Common myeloid progenitor, CD34-positive (primary cell): ENCODE results near the gene RNF11.

Source experiments
- CTCF ChIA-PET: fragments of 350-600 bp; sonication (Branson Sonifier 250); formaldehyde crosslinking; loops from one replicate; lab custom pipeline; 2021; ENCODE audit warnings: antibody characterized with exemption; lab: Charles Lee
- POLR2A ChIA-PET: fragments of 350-600 bp; sonication (Branson Sonifier 250); formaldehyde crosslinking; loops from one replicate; lab custom pipeline; 2021; ENCODE audit warnings: antibody characterized with exemption; lab: Charles Lee
- DNase-seq, 3 donors: peaks; one replicate each; pipeline versions ENCODE4 v3.0.0 to v3.0.0-alpha.2; 2013
- H3K27ac ChIP-seq, 2 experiments: 1 replicate in 1 of 2; 2 replicates in 1 of 2; pipeline ENCODE4 v1.7.0; 2013; ENCODE audit warnings: inconsistent platforms in 2 of 2, low read length in 2 of 2, mild to moderate bottlenecking in 2 of 2, low read depth in 1 of 2, moderate library complexity in 1 of 2; ENCODE audit not compliant: severe bottlenecking in 2 of 2, insufficient read depth in 1 of 2, poor library complexity in 1 of 2
- H3K27me3 ChIP-seq, 5 experiments: replicated peaks in 2 of 5; 1 replicate in 3 of 5; 2 replicates in 2 of 5; pipeline versions ENCODE4 v1.6.1 to v1.7.0; 2013; ENCODE audit warnings: low read length in 4 of 5, mild to moderate bottlenecking in 2 of 5, moderate library complexity in 2 of 5, inconsistent platforms in 1 of 5; ENCODE audit not compliant: insufficient read depth in 5 of 5, control insufficient read depth in 4 of 5
- H3K36me3 ChIP-seq, 4 experiments: 1 replicate in 2 of 4; 2 replicates in 2 of 4; pipeline versions ENCODE4 v1.6.1 to v1.7.0; 2013; ENCODE audit warnings: low read length in 3 of 4, control low read depth in 1 of 4, mild to moderate bottlenecking in 1 of 4; ENCODE audit not compliant: control insufficient read depth in 4 of 4, insufficient read depth in 4 of 4
- H3K4me1 ChIP-seq, 4 experiments: 1 replicate in 3 of 4; 2 replicates in 1 of 4; pipeline versions ENCODE4 v1.6.1 to v1.7.1; 2013; ENCODE audit warnings: low read length in 3 of 4, mild to moderate bottlenecking in 3 of 4, control low read depth in 1 of 4, inconsistent platforms in 1 of 4, moderate library complexity in 1 of 4; ENCODE audit not compliant: control insufficient read depth in 4 of 4, insufficient read depth in 4 of 4; ENCODE audit errors: control extremely low read depth in 1 of 4
- H3K4me3 ChIP-seq, 7 experiments: 1 replicate in 4 of 7; 2 replicates in 3 of 7; pipeline versions ENCODE4 v1.5.1 to v1.7.0; 2013; ENCODE audit warnings: mild to moderate bottlenecking in 7 of 7, low read length in 6 of 7, moderate library complexity in 6 of 7, inconsistent platforms in 2 of 7, low read depth in 2 of 7, control low read depth in 1 of 7; ENCODE audit not compliant: insufficient read depth in 4 of 7, control insufficient read depth in 1 of 7; ENCODE audit errors: extremely low read depth in 1 of 7
- H3K9me3 ChIP-seq, 5 experiments: 1 replicate in 4 of 5; 2 replicates in 1 of 5; pipeline versions ENCODE4 v1.6.1 to v1.7.1; 2013; ENCODE audit warnings: low read length in 4 of 5, mild to moderate bottlenecking in 2 of 5, inconsistent platforms in 1 of 5, low read depth in 1 of 5, moderate library complexity in 1 of 5; ENCODE audit not compliant: control insufficient read depth in 4 of 5, insufficient read depth in 2 of 5; ENCODE audit errors: control extremely low read depth in 1 of 5
- WGBS: methylation state at CpG from one replicate; pipeline ENCODE4 v1.1.5; 2013; ENCODE audit not compliant: insufficient coverage; 5-methylcytosine and 5-hydroxymethylcytosine counted together

The RNF11 gene

DNA sequence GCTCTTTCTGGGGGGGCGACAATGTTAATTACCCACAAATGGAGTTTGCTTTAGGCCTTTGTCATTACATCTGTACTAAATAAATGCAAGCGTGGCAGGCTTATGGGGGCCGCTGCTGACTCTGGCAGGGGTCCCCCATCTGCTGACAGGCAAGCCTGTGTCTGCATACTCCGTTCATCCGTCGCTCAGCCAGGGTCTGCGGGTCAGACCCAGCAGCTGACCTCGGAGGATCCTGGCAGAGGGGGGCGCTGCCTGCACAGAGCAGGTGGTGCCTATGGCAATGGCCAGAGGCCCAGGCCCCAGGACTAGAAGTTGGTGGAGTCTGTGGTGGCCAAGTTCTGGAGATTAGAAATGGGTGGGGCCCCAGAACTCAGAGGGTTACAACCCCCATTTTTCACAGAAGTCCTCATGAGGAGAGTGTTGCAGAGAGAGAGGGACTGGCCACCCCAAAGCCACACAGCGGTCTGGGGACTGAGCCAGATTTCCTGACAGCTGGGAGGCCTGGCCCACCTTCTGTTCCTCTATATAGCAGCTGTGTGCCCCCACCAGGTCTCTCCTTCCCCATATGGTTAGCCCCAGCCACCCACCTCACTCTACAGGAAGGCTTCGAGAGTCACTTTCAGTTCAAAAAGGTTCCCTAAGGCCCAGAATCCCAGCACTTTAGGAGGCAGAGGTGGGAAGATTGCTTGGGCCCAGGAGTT lies 63.3 kb downstream of the RNF11 start:
- ChIA-PET POLR2A (no interaction called here), CTCF (no interaction called here)
- no peak overlapping the region for H3K27ac ChIP-seq
- peak in 2 of 3 donors; percentile 88 to 90 for DNase-seq
- H3K36me3 ChIP-seq: no peaks in the 10 kb centered on the region
- WGBS: 83% methylated on average over 8 of the region's 11 CpGs
- no peaks in the 10 kb centered on the region for H3K27me3 ChIP-seq
- H3K9me3 ChIP-seq: peaks cover 0 to 4% (median 0%) of the 10 kb centered on the region in 5 experiments
- peak overlapping the region in 1 of 7 experiments; percentile 7 for H3K4me3 ChIP-seq
- peaks cover 0 to 77% (median 68%) of the 10 kb centered on the region in 4 experiments for H3K4me1 ChIP-seq

DNA sequence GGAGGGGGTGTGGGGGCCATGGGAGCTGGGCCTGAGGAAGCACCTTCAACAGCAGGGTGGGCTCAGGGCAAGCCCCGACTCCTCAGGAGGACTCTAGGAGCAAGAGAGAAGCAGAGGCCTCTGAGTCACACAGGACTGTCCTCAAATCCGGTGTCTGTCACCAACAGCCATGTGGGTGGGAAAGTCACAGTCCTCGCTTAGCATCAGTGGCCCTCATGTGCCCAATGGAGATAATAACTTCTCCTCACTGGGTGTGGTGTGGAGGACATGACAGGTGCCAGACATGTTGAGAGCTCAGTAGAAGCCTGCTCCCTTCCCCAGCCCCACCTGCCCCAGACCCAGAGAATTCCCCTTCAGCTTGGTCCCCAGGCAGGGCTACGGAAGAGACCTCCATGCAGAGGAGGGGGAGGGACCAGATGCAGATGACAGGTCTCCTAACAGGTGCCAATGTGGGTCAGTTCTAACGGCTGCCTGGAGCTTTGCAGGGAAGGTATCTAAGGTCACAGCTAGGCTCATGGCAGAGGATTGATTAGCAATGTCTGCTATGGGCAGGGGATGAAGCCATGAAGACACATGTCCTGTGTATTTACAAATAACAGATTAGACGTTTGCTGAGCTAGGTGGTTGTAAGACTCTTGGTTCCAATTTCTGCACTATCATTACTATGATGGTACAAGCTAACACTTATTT lies 64.1 kb downstream of the RNF11 start:
- Histone ChIP-seq H3K4me3 (no peak overlapping the region), H3K4me1 (peaks cover 0 to 78% (median 69%) of the 10 kb centered on the region in 4 experiments), H3K9me3 (peaks cover 0 to 4% (median 0%) of the 10 kb centered on the region in 5 experiments), H3K27me3 (no peaks in the 10 kb centered on the region), H3K36me3 (no peaks in the 10 kb centered on the region), H3K27ac (no peak overlapping the region)
- ChIA-PET POLR2A (no interaction called here), CTCF (interaction anchor here (0.7 to 0.9 kb wide), 2 partner anchors 31 to 64 kb away, joined by 3 to 4 read pairs; partner anchors contain the start of gene RNF11)
- 96% methylated on average over 4 of the region's 6 CpGs for WGBS
- peak in 1 of 3 donors; percentile 40 for DNase-seq

DNA sequence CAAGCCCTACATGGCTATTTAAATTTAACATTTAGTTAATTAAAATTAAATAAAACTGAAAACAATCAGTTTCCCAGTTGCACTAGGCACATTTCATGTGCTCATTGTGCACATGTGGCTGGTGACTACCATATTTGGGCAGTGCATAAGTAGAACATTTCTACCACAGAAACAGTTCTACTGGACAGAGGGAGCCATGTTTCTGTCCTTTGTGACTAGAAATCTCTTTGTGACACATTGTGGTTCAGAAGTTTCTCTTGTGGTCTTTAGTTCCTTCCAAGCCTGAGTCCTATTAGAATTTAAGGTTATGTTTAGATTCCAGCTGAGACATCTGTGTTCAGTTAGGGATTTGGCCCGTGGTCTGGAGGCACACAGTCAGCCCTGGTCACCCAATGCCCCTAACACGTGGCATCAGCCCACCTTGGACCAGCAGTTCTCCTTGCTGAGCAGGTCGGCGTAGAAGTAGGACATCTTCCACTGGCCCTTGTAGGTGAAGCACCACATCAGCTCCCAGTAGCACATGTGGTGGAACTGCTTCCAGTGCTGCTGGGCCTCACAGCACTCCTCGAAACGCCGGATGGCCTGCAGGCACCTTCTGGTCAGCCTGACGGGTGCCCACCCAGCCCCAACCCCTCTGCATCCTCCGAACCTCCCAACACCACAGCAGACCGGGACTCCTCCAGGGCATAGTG lies 65.2 kb downstream of the RNF11 start:
- Histone ChIP-seq H3K9me3 (peaks cover 0 to 4% (median 0%) of the 10 kb centered on the region in 5 experiments), H3K27ac (no peak overlapping the region), H3K4me1 (peaks cover 0 to 77% (median 67%) of the 10 kb centered on the region in 4 experiments), H3K4me3 (no peak overlapping the region), H3K36me3 (no peaks in the 10 kb centered on the region), H3K27me3 (no peaks in the 10 kb centered on the region)
- peak in 2 of 3 donors; percentile 66 to 76 for DNase-seq
- WGBS: 85% methylated on average over 8 of the region's 10 CpGs
- POLR2A ChIA-PET: no interaction called here
- CTCF ChIA-PET: no interaction called here

DNA sequence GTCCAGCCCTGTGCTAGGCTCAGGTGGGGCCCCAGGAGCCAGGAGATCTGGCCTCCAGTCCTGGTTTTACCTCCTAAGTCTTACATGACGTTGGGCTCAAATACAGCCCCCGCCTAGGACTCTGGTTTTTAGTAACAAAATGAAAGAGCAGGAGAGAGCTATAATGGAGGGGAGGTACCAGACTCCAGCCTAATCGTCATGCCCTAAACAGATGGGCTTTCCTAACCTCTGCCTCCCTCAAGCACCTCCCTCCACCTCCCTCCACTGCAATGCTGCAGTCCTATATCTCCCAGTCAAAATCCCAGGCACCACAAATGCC lies 65.7 kb downstream of the RNF11 start:
- H3K9me3 ChIP-seq: peaks cover 0 to 4% (median 0%) of the 10 kb centered on the region in 5 experiments
- DNase-seq: no peak
- H3K4me1 ChIP-seq: peaks cover 0 to 72% (median 62%) of the 10 kb centered on the region in 4 experiments
- CTCF ChIA-PET: no interaction called here
- no peak overlapping the region for H3K27ac ChIP-seq
- no peaks in the 10 kb centered on the region for H3K36me3 ChIP-seq
- no peak overlapping the region for H3K4me3 ChIP-seq
- WGBS: no CpG with 5 or more reads among the region's 3 CpGs
- no peaks in the 10 kb centered on the region for H3K27me3 ChIP-seq
- POLR2A ChIA-PET: no interaction called here

DNA sequence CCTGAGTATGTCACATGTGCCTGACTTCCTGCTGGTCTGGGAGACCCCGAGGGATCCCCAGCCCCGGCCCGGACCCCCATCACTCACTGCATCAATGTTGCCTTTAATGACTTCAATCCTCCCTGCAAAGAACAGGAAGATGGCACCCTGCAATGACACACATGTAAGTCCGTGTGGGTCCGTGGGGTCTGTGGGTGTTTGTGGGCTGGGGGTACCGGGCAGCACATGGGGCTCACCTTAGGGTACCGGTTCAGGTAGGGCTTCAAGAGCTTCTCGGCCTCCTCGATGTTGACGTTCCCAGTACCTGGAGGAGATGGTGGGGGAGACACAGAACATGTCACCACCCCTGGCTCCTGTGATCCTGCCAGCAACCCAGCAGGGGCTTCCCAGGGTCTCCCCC lies 66.2 kb downstream of the RNF11 start:
- H3K4me1 ChIP-seq: peaks cover 0 to 68% (median 58%) of the 10 kb centered on the region in 4 experiments
- H3K27me3 ChIP-seq: no peaks in the 10 kb centered on the region
- 86% methylated on average over 6 of the region's 10 CpGs for WGBS
- H3K27ac ChIP-seq: no peak overlapping the region
- H3K9me3 ChIP-seq: peaks cover 0 to 4% (median 0%) of the 10 kb centered on the region in 5 experiments
- DNase-seq: no peak
- ChIA-PET CTCF (no interaction called here), POLR2A (no interaction called here)
- H3K36me3 ChIP-seq: no peaks in the 10 kb centered on the region
- no peak overlapping the region for H3K4me3 ChIP-seq

DNA sequence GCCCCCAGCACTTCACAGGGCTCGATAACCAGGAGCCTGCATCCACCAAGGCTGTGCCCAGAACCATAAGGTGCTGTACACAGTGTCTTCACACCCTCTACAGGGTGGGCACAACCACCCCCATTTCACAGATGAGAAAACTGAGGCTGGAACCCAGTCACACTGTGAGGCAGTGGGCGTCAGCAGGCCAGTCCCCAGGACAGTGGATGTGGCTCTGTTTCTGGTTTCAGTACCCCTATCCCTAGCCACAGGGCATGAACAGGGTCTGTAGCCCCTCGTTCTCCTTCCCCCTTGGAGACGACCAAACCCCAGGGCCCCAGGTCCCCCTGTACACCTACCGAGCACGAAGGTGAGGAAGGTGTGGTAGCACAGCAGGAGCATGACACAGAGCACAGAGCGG lies 66.7 kb downstream of the RNF11 start:
- POLR2A ChIA-PET: no interaction called here
- no peaks in the 10 kb centered on the region for H3K36me3 ChIP-seq
- H3K4me3 ChIP-seq: no peak overlapping the region
- WGBS: 100% methylated on average over 2 of the region's 7 CpGs
- CTCF ChIA-PET: no interaction called here
- peaks cover 0 to 4% (median 0%) of the 10 kb centered on the region in 5 experiments for H3K9me3 ChIP-seq
- DNase-seq: no peak
- H3K4me1 ChIP-seq: peaks cover 0 to 63% (median 55%) of the 10 kb centered on the region in 4 experiments
- no peak overlapping the region for H3K27ac ChIP-seq
- no peaks in the 10 kb centered on the region for H3K27me3 ChIP-seq
